HG03025 (cell line): ENCODE measurements around the gene ARPC4.

Experiments
- ATAC-seq: cut with Tn5 transposase; IDR thresholded peaks from one replicate; pipeline ENCODE4 v1.9.1; 2021; ENCODE audit warnings: mild to moderate bottlenecking, moderate library complexity; ENCODE audit not compliant: unreplicated experiment, low FRiP score

ARPC4 gene

DNA sequence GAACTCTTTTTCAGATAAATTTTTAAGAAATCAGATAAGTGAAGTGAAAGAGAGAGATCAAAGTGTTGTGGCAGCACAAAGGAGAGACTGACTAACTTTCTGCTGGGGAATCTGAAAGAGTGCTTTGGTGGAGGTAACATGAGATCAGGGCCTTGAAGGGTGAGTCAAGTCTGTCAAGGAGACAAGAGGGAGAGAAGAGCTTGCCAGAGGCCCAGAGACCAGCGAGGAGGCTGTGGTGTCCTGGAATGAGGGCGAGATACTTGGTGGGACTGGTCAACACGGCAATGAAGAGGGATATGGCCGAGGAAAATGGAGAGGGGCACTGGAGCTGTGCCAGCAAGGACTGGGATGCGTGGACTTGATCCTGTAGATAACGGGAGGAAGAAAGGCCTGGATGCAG lies 5.2 kb upstream of the ARPC4 start:
- ATAC-seq: no peak

DNA sequence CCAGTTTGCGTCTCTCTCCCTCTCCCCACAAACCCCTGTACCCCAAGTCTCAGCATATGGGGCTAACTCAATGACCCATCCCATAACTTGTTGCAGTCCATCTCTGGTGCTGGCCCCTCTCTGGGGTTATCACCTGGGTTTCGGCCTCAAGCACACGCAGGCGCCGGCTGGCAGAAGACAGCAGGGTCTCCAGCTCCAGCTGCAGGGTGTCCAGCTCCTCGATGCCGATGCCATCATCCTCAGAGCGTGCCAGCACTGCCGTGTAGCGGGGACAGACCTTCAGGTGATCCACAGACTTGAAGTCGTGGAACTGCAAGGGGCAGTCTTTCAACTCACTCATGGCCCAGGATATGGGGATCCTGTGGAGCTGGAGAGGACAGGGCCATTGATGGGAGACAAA lies 1.8 kb upstream of the ARPC4 start:
- no peak for ATAC-seq

GRCh38 chr3:9791790-9792404 lies 985 bp upstream of the ARPC4 start:
- ATAC-seq: no peak

GRCh38 chr3:9793161-9793781 lies 389 bp downstream of the ARPC4 start:
- no peak for ATAC-seq

DNA sequence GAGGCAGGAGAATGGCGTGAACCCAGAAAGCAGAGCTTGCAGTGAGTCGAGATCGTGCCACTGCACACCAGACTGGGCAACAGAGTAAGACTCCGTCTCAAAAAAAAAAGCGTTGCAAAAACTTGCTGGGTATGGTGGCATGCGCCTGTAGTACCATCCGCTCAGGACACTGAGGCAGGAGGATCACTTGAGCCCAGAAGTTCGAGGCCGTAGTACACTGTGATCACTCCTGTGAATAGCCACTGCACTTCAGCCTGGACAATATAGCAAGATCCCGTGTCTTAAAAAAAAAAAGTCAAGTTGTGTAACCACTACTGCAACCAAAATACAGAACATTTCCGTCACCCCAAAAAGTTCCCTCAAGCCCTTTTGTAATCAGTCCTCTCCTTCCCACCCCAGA lies 1.5 kb downstream of the ARPC4 start:
- ATAC-seq: no peak

GRCh38 chr3:9795207-9795606 lies 2.3 kb downstream of the ARPC4 start:
- ATAC-seq: no peak

DNA sequence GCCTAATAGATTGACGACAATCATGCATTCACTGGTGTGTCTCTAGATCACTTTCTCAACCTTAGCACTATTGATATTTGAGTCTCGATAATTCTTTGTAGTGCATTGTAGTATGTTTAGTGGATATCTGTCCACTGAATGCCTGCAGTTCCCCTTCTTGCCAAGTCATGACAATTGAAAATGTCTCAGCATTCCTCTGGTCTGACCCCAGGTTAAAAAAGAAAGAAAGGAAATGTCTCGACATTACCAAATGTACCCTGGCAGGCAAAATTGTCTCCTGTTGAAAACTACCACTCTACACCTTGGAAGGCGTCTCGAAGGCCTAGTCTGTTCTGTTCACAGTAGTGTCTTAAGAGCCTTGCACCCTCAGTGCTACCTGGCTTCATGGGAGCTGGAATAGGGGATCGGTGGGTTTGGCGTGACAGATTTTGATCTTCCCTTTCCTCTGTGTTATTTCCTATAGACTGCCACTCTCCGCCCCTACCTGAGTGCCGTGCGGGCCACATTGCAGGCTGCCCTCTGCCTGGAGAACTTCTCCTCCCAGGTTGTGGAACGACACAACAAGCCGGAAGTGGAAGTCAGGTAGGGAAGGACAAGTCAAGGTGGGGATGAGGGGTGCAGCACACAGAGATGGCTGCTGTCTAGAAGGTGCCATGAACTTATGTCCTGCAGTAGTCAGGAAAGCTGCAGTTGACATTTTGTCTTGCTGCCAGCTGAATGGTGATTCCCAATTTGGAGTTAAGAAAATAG lies 4.5 kb downstream of the ARPC4 start:
- ATAC-seq: no peak

- no peak for ATAC-seq
Observed at GRCh38 chr3:9800529-9800928, 7.6 kb downstream of the ARPC4 start.

- ATAC-seq: no peak
Observed at GRCh38 chr3:9803494-9803893, 10.6 kb downstream of the ARPC4 start.

DNA sequence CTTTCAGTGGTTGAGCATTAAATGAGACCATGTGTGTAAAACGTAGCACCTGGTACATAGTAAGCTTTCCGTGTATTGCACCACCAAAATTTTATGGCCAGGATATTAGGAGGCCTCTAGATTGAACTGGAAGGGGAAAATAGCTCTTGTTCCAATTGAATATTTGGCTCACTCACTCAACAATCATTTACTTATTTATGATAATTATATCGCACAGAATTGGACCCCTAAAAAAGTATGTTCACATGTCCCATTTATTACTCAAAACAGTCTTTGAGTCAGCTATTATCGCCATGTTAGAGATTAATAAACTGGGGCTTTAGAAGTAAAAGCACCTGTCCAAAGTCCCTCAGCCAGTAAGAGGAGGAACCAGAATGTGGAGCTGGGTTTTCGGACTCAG lies 12.1 kb downstream of the ARPC4 start:
- ATAC-seq: no peak

GRCh38 chr3:9806137-9806536 lies 13.3 kb downstream of the ARPC4 start:
- ATAC-seq: no peak

DNA sequence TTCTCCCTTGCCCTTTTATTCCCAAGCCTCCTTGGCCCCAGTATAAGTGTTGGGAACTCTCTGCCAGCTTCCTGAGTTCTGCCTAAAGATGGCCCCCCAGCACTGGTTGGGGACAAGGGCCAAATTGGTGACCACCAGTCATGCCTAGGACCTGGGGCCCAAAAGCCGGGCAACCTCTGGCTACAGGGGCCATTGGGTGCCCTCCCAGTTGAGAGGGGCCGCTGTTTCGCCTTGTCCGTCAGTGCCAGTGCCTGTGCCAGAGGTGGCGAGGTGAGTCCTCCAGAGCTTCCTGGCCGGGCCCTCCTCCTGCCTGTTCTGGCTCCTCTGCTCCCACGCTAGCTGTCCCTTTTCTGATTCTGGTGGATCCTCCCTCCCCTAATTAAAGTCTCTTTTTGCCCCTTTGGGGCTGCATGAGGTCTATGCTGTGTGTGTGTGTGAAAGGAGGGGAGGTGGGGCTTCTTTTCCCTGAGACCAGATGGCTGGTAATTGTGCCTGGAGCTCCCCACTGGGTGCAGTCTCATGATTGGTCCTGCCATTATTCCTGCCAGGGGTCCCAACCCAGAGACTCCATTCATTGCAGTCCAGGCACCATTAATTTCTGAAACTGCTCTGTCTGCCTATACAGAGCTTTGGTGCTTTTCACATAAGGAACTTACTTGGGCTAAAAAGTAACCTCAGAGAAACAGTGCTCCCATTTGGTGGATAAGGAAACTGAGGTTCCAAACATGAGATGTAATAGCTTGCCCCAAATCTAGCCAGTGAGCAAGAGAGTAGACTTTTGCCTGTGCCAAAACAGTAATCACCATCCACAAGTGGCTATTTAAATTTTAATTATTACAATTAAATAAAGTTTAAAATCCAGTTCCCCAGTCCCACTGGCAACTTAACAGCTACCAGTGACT lies 14.1 kb downstream of the ARPC4 start:
- ATAC-seq: no peak

DNA sequence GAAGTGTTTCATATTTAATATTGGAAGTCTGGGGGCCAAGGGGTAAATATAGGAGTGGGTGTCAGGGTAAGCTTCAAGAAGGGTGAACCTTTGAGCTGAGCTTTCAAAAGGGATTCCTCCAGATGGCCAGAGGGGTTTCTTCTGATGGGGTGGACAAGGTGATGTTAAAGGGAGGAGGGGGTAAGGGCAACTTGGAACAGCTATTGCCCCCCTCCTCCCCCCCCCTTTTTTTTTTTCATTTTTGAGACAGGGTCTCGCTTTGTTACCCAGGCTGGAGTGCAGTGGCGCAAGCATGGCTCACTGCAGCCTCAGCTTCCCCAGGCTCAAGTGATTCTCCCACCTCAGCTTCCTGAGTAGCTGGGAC lies 15.1 kb downstream of the ARPC4 start:
- ATAC-seq: no peak

DNA sequence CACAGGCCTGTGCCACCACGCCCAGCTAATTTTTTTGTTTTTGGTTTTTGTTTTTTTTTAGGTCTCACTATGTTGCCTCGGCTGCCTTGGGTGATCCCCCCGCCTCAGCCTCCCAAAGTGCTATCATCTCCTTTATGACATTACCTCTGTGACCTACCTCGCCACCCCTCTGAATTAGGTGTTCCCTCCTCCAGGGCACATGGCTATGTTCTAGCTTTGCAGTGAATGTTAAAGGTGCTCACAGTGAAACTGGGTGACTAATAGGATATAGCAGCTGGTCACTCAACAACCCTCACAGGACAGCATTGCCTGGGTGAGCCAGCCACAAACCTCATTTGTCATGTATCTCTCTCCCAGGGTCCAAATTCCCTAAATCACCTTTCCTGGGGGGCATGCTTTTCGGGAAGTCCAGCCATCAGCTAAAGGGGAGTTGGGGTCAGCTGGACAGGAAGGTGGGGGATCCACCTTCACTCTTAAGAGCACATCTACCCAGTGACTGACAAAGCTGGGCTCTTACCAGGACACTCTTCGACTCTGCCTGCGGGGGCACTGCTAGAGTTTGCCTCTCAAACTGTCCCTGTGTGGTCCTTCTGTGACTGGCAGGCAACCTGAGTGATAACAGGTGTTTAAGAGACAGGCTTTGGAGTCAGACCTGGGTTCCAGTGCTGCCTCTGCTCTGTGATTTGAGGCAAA lies 15.6 kb downstream of the ARPC4 start:
- ATAC-seq: no peak

- ATAC-seq: no peak
Observed at GRCh38 chr3:9809239-9809614, 16.3 kb downstream of the ARPC4 start.

DNA sequence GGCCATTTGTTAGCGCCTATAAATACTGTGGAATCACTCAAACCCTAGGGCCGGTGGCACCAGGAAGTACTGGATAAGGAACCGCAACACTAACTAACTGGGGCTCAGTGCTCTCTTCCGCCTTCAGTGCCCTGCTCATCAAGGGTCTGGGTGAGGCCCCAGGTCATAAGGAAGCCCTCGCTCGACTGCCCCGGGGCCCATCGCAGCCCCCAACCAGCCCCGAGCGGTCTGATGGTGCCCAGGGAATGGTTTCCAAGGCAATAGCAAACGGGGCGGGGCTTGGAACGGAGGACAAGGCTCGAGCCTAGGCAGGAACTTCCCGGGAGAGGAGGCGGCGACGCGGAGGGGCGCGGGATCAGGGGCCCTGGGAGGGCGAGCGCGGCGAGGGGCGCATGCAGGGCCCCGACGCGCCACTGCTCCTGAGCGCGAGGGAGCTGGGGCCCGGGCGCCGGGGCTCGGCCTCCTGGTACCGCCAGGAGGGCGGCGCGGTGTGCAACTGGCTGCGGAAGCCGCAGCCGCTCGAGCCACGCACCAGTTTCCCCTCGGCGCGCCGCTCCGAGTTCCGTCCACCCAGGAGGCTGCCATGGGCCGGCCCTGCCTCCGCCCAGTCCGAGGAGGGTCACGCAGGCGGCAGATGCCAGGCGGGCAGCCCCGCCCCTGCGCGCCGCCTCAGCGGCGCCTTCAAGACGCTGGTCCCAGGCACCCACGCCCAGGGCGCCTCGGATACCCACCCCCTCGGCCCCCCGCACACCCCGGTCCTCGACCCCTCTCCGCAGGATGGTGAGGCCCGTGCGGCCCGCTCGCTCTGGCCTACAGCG lies 16.9 kb downstream of the ARPC4 start, which contains the start of gene TTLL3:
TTLL3 (plus strand) TSS at position 648 of the 818 bp plus-strand sequence. CDS start 400 bp downstream, outside the sequence.
- peak; percentile 44 for ATAC-seq

DNA sequence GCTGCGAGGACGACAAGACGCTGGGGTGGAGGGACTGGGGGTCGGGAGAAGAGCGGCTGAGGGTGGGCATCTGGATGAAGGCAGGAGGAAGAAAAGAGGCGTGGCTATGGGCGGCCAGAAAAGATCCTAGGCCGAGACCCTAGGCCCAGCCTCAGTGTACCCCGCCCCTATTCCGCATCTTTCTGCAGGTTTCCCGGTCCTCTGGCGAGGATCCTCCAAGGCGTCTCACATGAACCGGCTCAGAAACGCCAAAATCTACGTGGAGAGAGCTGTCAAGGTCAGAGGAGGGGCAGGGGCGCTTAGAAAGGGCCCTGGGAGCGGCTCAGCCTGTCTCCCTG lies 17.5 kb downstream of the ARPC4 start:
- ATAC-seq: no peak

DNA sequence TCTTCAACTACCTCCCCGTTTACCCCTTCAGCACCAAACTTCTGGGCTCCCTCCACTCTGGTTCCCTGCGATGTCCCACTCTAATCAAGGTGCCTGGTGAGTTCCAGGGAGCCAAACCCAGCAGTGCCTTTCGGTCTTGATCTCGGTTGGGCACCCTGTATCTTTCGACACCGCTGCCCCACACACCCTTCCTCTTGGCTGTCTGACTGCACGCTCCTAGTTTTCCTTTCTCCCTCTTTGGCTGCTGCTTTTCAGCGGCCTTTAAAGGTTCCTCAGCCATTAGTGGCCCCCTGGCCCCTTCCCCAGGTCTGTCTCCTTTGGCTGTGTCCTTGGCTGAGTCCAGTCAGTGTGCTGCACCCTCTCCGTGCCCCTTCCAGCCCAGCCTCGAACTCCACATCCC lies 18.0 kb downstream of the ARPC4 start:
- no peak for ATAC-seq

GRCh38 chr3:9812870-9813483 lies 20.1 kb downstream of the ARPC4 start:
- ATAC-seq: no peak
